OCI-LY7 (cell line): Measurements from ENCODE around the gene LRRC4C. TPM values are rescaled to one million over a fixed set of nuclear protein-coding genes. Genes with fewer than 3 reads are reported as not detected.

Source experiments
- BruUV-seq: library from RNA; stranded (reverse); fragments of 400-500 nt; replicated peaks from 2 replicates; lab custom pipeline; 2021; lab: Mats Ljungman, UMichigan
- CTCF ChIA-PET: fragments of 300-600 bp; sonication (Branson Sonifier 250); formaldehyde crosslinking; loops from one replicate; lab custom pipeline; 2022; ENCODE audit warnings: antibody characterized with exemption; ENCODE audit not compliant: unreplicated experiment; lab: Charles Lee
- POLR2A ChIA-PET: fragments of 300-600 bp; sonication (Branson Sonifier 250); formaldehyde crosslinking; loops from one replicate; lab custom pipeline; 2022; ENCODE audit warnings: antibody characterized with exemption; lab: Charles Lee
- DNase-seq: peaks from one replicate; pipeline ENCODE4 v3.0.0-alpha.2; 2015; ENCODE audit warnings: low spot score
- H2AFZ ChIP-seq: fragments of 200-600 bp; sonication (generic), shearing (Covaris generic); 2 replicates; pipeline ENCODE4 v1.6.1; 2014; ENCODE audit warnings: mild to moderate bottlenecking, antibody characterized with exemption, low read length, moderate library complexity
- H3K27ac ChIP-seq: fragments of 200-600 bp; sonication (generic); 2 replicates; pipeline ENCODE4 v1.5.1; 2014; ENCODE audit warnings: mixed run types, low read depth, mild to moderate bottlenecking, moderate library complexity, low read length, inconsistent platforms; ENCODE audit not compliant: poor library complexity, severe bottlenecking
- H3K36me3 ChIP-seq: fragments of 200-600 bp; sonication (generic); 2 replicates; pipeline ENCODE4 v1.6.1; 2014; ENCODE audit warnings: mild to moderate bottlenecking, antibody characterized with exemption, low read length, moderate library complexity, mixed read lengths; ENCODE audit not compliant: insufficient read depth
- H3K4me1 ChIP-seq: fragments of 200-600 bp; sonication (generic); 2 replicates; pipeline ENCODE4 v1.5.1; 2014; ENCODE audit warnings: mild to moderate bottlenecking, low read length; ENCODE audit not compliant: insufficient read depth, poor library complexity, severe bottlenecking
- H3K4me2 ChIP-seq: fragments of 200-600 bp; sonication (generic); 2 replicates; pipeline ENCODE4 v1.6.1; 2014; ENCODE audit warnings: mild to moderate bottlenecking, low read length
- H3K4me3 ChIP-seq: fragments of 200-600 bp; sonication (generic); 2 replicates; pipeline ENCODE4 v1.5.1; 2014; ENCODE audit warnings: mild to moderate bottlenecking, low read depth, low read length; ENCODE audit not compliant: poor library complexity, severe bottlenecking
- H3K79me2 ChIP-seq: fragments of 200-600 bp; sonication (generic); 2 replicates; pipeline ENCODE4 v1.6.1; 2016; ENCODE audit warnings: low read depth, mild to moderate bottlenecking, low read length, moderate library complexity, mixed read lengths; ENCODE audit not compliant: insufficient read depth
- H3K9me2 ChIP-seq: fragments of 200-600 bp; sonication (generic); 2 replicates; pipeline ENCODE4 v1.6.1; 2016; ENCODE audit warnings: mild to moderate bottlenecking, low read length, mixed read lengths; ENCODE audit not compliant: insufficient read depth
- H3K9me3 ChIP-seq: fragments of 200-600 bp; sonication (generic); 2 replicates; pipeline ENCODE4 v1.6.1; 2014; ENCODE audit warnings: mild to moderate bottlenecking, mixed run types, low read length, mixed read lengths
- H4K20me1 ChIP-seq: fragments of 200-600 bp; sonication (generic); 2 replicates; pipeline ENCODE4 v1.6.1; 2014; ENCODE audit warnings: mild to moderate bottlenecking, antibody characterized with exemption, low read length, moderate library complexity, mixed read lengths; ENCODE audit not compliant: insufficient read depth
- CTCF ChIP-seq: fragments of 200-600 bp; sonication (generic); conservative IDR thresholded peaks from 2 replicates; pipeline ENCODE4 v1.5.1; 2014; ENCODE audit warnings: mild to moderate bottlenecking, antibody characterized with exemption, low read length, moderate library complexity, mixed read lengths
- EZH2phosphoT487 ChIP-seq: fragments of 200-600 bp; sonication (generic); IDR thresholded peaks from 2 replicates; pipeline ENCODE4 v1.6.1; 2018; ENCODE audit warnings: low read depth, borderline replicate concordance, mild to moderate bottlenecking, mixed run types, antibody characterized with exemption, low read length, moderate library complexity, mixed read lengths
- intact Hi-C: fragments of 100-400 bp; cut with micrococcal nuclease; formaldehyde crosslinking; loops from one replicate; pipeline ENCODE4 v1.10.0; 2022; ENCODE audit not compliant: unreplicated experiment
- total RNA-seq, 2 experiments: library from RNA; depleted of rRNA in 1 of 2; stranded (reverse); fragments of >200 nt in 1 of 2; shearing (Covaris generic) in 1 of 2; gene quantifications; 2 replicates each; pipeline ENCODE4 v1.2.3, GENCODE V29; 2014 to 2022

LRRC4C gene
- total RNA-seq, 2 experiments from 2014 or later, result not detected

- Histone ChIP-seq H4K20me1 (no peaks in the 10 kb centered on the region), H3K4me2 (no peak overlapping the region), H3K4me3 (no peak overlapping the region), H3K9me2 (no peaks in the 10 kb centered on the region), H3K36me3 (no peaks in the 10 kb centered on the region), H3K79me2 (no peaks in the 10 kb centered on the region), H3K27ac (no peak overlapping the region), H3K9me3 (no peaks in the 10 kb centered on the region), H2AFZ (no peak overlapping the region), H3K4me1 (no peaks in the 10 kb centered on the region)
- DNase-seq, result no peak
- BruUV-seq, result no TSS peak
- ChIA-PET POLR2A (interaction anchor here (0.6 kb wide), 1 partner anchor 401 kb away, joined by 3 read pairs; no protein-coding TSS in a partner anchor), CTCF (no interaction called here)
- intact Hi-C loops, result no loop called here
- TF ChIP-seq EZH2phosphoT487 (no peak), CTCF (no peak)
Measured at GRCh38 chr11:40384991-40385390, 1074.5 kb downstream of the LRRC4C start.

GRCh38 chr11:40381481-40381880, 1078.0 kb downstream of the LRRC4C start:
- Histone ChIP-seq H3K4me2 (no peak overlapping the region), H3K4me1 (no peaks in the 10 kb centered on the region), H3K9me2 (no peaks in the 10 kb centered on the region), H4K20me1 (no peaks in the 10 kb centered on the region), H3K4me3 (no peak overlapping the region), H3K79me2 (no peaks in the 10 kb centered on the region), H3K36me3 (no peaks in the 10 kb centered on the region), H3K27ac (no peak overlapping the region), H3K9me3 (no peaks in the 10 kb centered on the region), H2AFZ (no peak overlapping the region)
- TF ChIP-seq EZH2phosphoT487 (no peak), CTCF (no peak)
- POLR2A ChIA-PET, result interaction anchor here (0.6 kb wide), 1 partner anchor 462 kb away, joined by 3 read pairs; no protein-coding TSS in a partner anchor
- CTCF ChIA-PET, result no interaction called here
- no peak for DNase-seq
- BruUV-seq, result no TSS peak
- intact Hi-C loops, result no loop called here

GRCh38 chr11:40380835-40381234, 1078.6 kb downstream of the LRRC4C start:
- no peak overlapping the region for H3K27ac ChIP-seq
- intact Hi-C loops, result no loop called here
- no peak overlapping the region for H3K4me2 ChIP-seq
- H3K9me3 ChIP-seq, result no peaks in the 10 kb centered on the region
- DNase-seq, result no peak
- H3K36me3 ChIP-seq, result no peaks in the 10 kb centered on the region
- H3K4me1 ChIP-seq, result no peaks in the 10 kb centered on the region
- H3K9me2 ChIP-seq, result no peaks in the 10 kb centered on the region
- BruUV-seq, result no TSS peak
- no peak overlapping the region for H2AFZ ChIP-seq
- H3K79me2 ChIP-seq, result no peaks in the 10 kb centered on the region
- ChIA-PET CTCF (no interaction called here), POLR2A (no interaction called here)
- no peaks in the 10 kb centered on the region for H4K20me1 ChIP-seq
- no peak for TF ChIP-seq EZH2phosphoT487
- no peak for TF ChIP-seq CTCF
- H3K4me3 ChIP-seq, result no peak overlapping the region
